ENCODE results near the gene HBE1. TPM values are rescaled to one million over a fixed set of nuclear protein-coding genes. Genes with fewer than 3 reads are reported as not detected.

Gene HBE1
- polyA plus RNA-seq, 3 donors, result not detected

DNA sequence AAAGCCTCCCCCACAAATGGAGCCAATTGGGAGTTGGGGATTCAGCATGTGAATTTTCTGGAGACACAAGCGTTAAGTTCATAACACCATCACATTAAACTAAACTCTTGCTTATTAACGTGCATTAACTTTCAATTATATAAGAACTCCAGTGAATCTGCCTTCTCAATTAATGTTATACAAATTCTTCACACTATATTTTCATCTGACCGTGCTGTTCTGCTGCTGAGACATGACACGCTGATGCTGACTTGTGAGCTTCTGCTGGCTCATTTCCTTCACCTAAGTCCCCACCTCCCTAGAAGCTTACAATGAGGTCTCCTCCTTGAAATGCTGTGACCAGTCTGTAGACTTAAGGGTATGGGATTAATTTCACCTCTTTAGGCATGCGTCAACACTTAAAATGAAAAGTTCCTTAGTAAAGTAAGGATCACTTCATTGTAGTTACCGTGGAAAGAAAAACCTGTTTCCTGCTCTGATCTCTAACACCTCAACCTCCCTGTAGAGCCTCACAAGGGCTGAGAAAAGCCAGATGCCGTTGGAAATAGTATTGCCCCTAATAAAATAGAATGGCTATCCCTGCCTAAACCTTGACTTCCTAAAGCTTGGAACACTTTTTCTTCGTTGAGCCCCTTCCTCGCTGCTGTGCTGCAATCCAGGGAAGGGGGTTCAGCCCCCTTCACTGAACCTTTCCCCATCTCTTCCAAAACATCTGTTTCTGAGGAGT, 17.4 kb downstream of the HBE1 start:
- no peak overlapping the region for H3K4me3 ChIP-seq (replicated peaks in 1 of 3; ENCODE audit: low read depth in 2 of 3, low read length in 3 of 3)
- H3K4me3 Mint-ChIP-seq, result no peak overlapping the region
- no peaks in the 10 kb centered on the region for H3K36me3 Mint-ChIP-seq
- H3K4me2 ChIP-seq (replicated peaks; ENCODE audit: extremely low read depth, low read length, poor library complexity, severe bottlenecking), result no peak overlapping the region
- no peak overlapping the region for H3K9ac ChIP-seq (ENCODE audit: insufficient read depth, low read length, poor library complexity, severe bottlenecking)
- intact Hi-C loops (cut with micrococcal nuclease), result no loop called here
- no peaks in the 10 kb centered on the region for H3K9me3 Mint-ChIP-seq
- peaks cover 0 to 2% (median 0%) of the 10 kb centered on the region in 3 donors for H3K27me3 Mint-ChIP-seq (ENCODE audit: low read depth in 3 of 3)
- H3K27ac Mint-ChIP-seq, result no peak overlapping the region
- no peaks in the 10 kb centered on the region for H3K79me2 ChIP-seq (ENCODE audit: insufficient read depth, low read length)
- TF ChIP-seq, protein P1, sequence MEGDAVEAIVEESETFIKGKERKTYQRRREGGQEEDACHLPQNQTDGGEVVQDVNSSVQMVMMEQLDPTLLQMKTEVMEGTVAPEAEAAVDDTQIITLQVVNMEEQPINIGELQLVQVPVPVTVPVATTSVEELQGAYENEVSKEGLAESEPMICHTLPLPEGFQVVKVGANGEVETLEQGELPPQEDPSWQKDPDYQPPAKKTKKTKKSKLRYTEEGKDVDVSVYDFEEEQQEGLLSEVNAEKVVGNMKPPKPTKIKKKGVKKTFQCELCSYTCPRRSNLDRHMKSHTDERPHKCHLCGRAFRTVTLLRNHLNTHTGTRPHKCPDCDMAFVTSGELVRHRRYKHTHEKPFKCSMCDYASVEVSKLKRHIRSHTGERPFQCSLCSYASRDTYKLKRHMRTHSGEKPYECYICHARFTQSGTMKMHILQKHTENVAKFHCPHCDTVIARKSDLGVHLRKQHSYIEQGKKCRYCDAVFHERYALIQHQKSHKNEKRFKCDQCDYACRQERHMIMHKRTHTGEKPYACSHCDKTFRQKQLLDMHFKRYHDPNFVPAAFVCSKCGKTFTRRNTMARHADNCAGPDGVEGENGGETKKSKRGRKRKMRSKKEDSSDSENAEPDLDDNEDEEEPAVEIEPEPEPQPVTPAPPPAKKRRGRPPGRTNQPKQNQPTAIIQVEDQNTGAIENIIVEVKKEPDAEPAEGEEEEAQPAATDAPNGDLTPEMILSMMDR (IDR thresholded peaks at IDR 0.05), result no peak
- DNase-seq, result no peak
- no peaks in the 10 kb centered on the region for H3K4me1 Mint-ChIP-seq
- H3K27me3 ChIP-seq (ENCODE audit: control insufficient read depth in 2 of 2, insufficient read depth in 2 of 2, low read length in 2 of 2), result no peaks in the 10 kb centered on the region
- H3K9me3 ChIP-seq (replicated peaks in 1 of 2; ENCODE audit: control insufficient read depth in 1 of 2, insufficient read depth in 1 of 2, low read length in 2 of 2), result no peaks in the 10 kb centered on the region
- no peaks in the 10 kb centered on the region for H3K4me1 ChIP-seq (ENCODE audit: control insufficient read depth in 1 of 2, insufficient read depth in 2 of 2, low read length in 2 of 2)
- no peak overlapping the region for H2AFZ ChIP-seq (ENCODE audit: insufficient read depth, low read depth, low read length, poor library complexity, severe bottlenecking)
- H4K20me1 ChIP-seq (ENCODE audit: insufficient read depth, low read length), result no peaks in the 10 kb centered on the region
- H3K36me3 ChIP-seq (replicated peaks in 1 of 2; ENCODE audit: control insufficient read depth in 1 of 2, insufficient read depth in 2 of 2, low read length in 2 of 2), result no peaks in the 10 kb centered on the region
- H3K27ac ChIP-seq (ENCODE audit: low read depth in 1 of 2, low read length in 2 of 2), result no peak overlapping the region
- WGBS (ENCODE audit: insufficient coverage), result 75% methylated on average over 5 of the region's 9 CpGs

DNA sequence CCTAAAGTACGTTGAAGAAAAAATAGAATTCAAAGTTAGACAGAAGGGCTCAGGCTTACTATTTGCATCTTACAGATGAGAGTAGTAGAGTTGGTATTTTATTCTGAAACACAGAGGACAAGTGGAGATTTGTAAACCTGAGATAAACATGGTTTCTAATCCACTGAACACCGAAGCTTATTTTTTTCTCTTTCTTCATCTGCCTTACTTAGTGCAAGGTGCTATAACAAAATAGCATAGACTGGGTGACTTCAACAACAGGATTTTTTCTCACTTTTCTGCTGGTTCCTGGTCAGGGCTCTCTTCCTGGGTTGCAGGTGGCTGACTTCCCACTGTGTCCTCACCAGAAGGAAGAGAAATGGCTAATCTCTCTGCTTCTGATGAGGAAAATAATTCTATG, 18.0 kb downstream of the HBE1 start:
- WGBS (ENCODE audit: insufficient coverage), result no CpG with 5 or more reads among the region's 2 CpGs
- no peak overlapping the region for H3K9ac ChIP-seq (ENCODE audit: insufficient read depth, low read length, poor library complexity, severe bottlenecking)
- no peaks in the 10 kb centered on the region for H3K79me2 ChIP-seq (ENCODE audit: insufficient read depth, low read length)
- TF ChIP-seq, protein P1 (IDR thresholded peaks at IDR 0.05), result no peak
- no peaks in the 10 kb centered on the region for H3K4me1 ChIP-seq (ENCODE audit: control insufficient read depth in 1 of 2, insufficient read depth in 2 of 2, low read length in 2 of 2)
- no peak overlapping the region for H3K27ac ChIP-seq (ENCODE audit: low read depth in 1 of 2, low read length in 2 of 2)
- Mint-ChIP-seq H3K36me3 (no peaks in the 10 kb centered on the region), H3K27me3 (ENCODE audit: low read depth in 3 of 3) (peaks cover 0 to 2% (median 0%) of the 10 kb centered on the region in 3 donors), H3K27ac (no peak overlapping the region), H3K9me3 (no peaks in the 10 kb centered on the region), H3K4me1 (no peaks in the 10 kb centered on the region), H3K4me3 (no peak overlapping the region)
- no peak for DNase-seq
- no peaks in the 10 kb centered on the region for H4K20me1 ChIP-seq (ENCODE audit: insufficient read depth, low read length)
- no peak overlapping the region for H2AFZ ChIP-seq (ENCODE audit: insufficient read depth, low read depth, low read length, poor library complexity, severe bottlenecking)
- no peaks in the 10 kb centered on the region for H3K9me3 ChIP-seq (replicated peaks in 1 of 2; ENCODE audit: control insufficient read depth in 1 of 2, insufficient read depth in 1 of 2, low read length in 2 of 2)
- H3K4me3 ChIP-seq (replicated peaks in 1 of 3; ENCODE audit: low read depth in 2 of 3, low read length in 3 of 3), result no peak overlapping the region
- no peaks in the 10 kb centered on the region for H3K36me3 ChIP-seq (replicated peaks in 1 of 2; ENCODE audit: control insufficient read depth in 1 of 2, insufficient read depth in 2 of 2, low read length in 2 of 2)
- H3K27me3 ChIP-seq (ENCODE audit: control insufficient read depth in 2 of 2, insufficient read depth in 2 of 2, low read length in 2 of 2), result no peaks in the 10 kb centered on the region
- no peak overlapping the region for H3K4me2 ChIP-seq (replicated peaks; ENCODE audit: extremely low read depth, low read length, poor library complexity, severe bottlenecking)
- intact Hi-C loops (cut with micrococcal nuclease), result no loop called here
